Neural crest cell (in vitro differentiated cells): ENCODE data around the gene RAC2. TPM values are rescaled to one million over a fixed set of nuclear protein-coding genes. Genes with fewer than 3 reads are reported as not detected.

Source experiments
- DNase-seq: peaks from one replicate; pipeline ENCODE4 v3.0.0; 2021; ENCODE audit warnings: low read depth, mixed read lengths, low spot score
- H3K27ac Mint-ChIP-seq: one replicate; pipeline ENCODE4 v1.8.0; 2021; ENCODE audit warnings: mild to moderate bottlenecking, mixed read lengths; ENCODE audit not compliant: unreplicated experiment
- H3K27me3 Mint-ChIP-seq: 2 replicates; pipeline ENCODE4 v1.8.0; 2021; ENCODE audit warnings: low read depth, mild to moderate bottlenecking, mixed read lengths
- H3K36me3 Mint-ChIP-seq: 2 replicates; pipeline ENCODE4 v1.8.0; 2021; ENCODE audit warnings: low read depth, mild to moderate bottlenecking, mixed read lengths
- H3K4me1 Mint-ChIP-seq: 2 replicates; pipeline ENCODE4 v1.8.0; 2021; ENCODE audit warnings: mixed read lengths
- H3K4me3 Mint-ChIP-seq: one replicate; pipeline ENCODE4 v1.8.0; 2021; ENCODE audit warnings: mild to moderate bottlenecking, mixed read lengths
- H3K9me3 Mint-ChIP-seq: 2 replicates; pipeline ENCODE4 v1.8.0; 2021; ENCODE audit warnings: mixed read lengths
- CTCF ChIP-seq: fragments of 200-600 bp; sonication (generic); conservative IDR thresholded peaks from 2 replicates; pipeline ENCODE4 v1.5.0; 2021; ENCODE audit warnings: antibody characterized with exemption, mild to moderate bottlenecking
- total RNA-seq: library from RNA; stranded (reverse); gene quantifications from 2 replicates; pipeline ENCODE4 v1.2.1, GENCODE V29; 2021

Gene RAC2
- total RNA-seq, 1 donor from 2014 or later, result 0.21 TPM

- DNase-seq, result no peak
- peak overlapping the region; percentile 46 for H3K27ac Mint-ChIP-seq
These were observed 3.7 kb downstream of the RAC2 start for GRCh38 chr22:37240240-37240940.

GRCh38 chr22:37239336-37240239 is 4.5 kb downstream of the RAC2 start:
- no peaks in the 10 kb centered on the region for H3K27me3 Mint-ChIP-seq
- DNase-seq, result no peak
- no peak overlapping the region for H3K4me3 Mint-ChIP-seq
- no peaks in the 10 kb centered on the region for H3K36me3 Mint-ChIP-seq
- no peak for TF ChIP-seq CTCF
- no peaks in the 10 kb centered on the region for H3K9me3 Mint-ChIP-seq
- peak overlapping the region; percentile 46 for H3K27ac Mint-ChIP-seq
- H3K4me1 Mint-ChIP-seq, result peaks cover 6% of the 10 kb centered on the region

More at GRCh38 chr22:37240240-37240940, 3.7 kb downstream of the RAC2 start:
- Mint-ChIP-seq H3K9me3 (no peaks in the 10 kb centered on the region), H3K4me1 (peaks cover 6% of the 10 kb centered on the region), H3K27me3 (no peaks in the 10 kb centered on the region), H3K36me3 (no peaks in the 10 kb centered on the region), H3K4me3 (no peak overlapping the region)
- no peak for TF ChIP-seq CTCF

- TF ChIP-seq CTCF, result no peak
- DNase-seq, result no peak
- no peaks in the 10 kb centered on the region for H3K9me3 Mint-ChIP-seq
- H3K4me3 Mint-ChIP-seq, result no peak overlapping the region
- H3K4me1 Mint-ChIP-seq, result peaks cover 6% of the 10 kb centered on the region
- no peak overlapping the region for H3K27ac Mint-ChIP-seq
- no peaks in the 10 kb centered on the region for H3K27me3 Mint-ChIP-seq
- H3K36me3 Mint-ChIP-seq, result no peaks in the 10 kb centered on the region
These were observed 6.4 kb downstream of the RAC2 start for GRCh38 chr22:37237371-37238268.

- Mint-ChIP-seq H3K36me3 (no peaks in the 10 kb centered on the region), H3K4me3 (no peak overlapping the region), H3K27ac (no peak overlapping the region), H3K4me1 (no peaks in the 10 kb centered on the region), H3K9me3 (no peaks in the 10 kb centered on the region), H3K27me3 (no peaks in the 10 kb centered on the region)
- TF ChIP-seq CTCF, result no peak
- no peak for DNase-seq
These were observed 8.0 kb downstream of the RAC2 start for GRCh38 chr22:37235897-37236607.
